ENCODE measurements around the gene GNPDA1.

Gene GNPDA1

GRCh38 chr5:142032747-142033631, 20.2 kb upstream of the GNPDA1 start:
- H3K27ac ChIP-seq: no peak overlapping the region
- TF ChIP-seq CTCF (conservative IDR thresholded peaks at IDR 0.05) (no peak), ZFX (IDR thresholded peaks at IDR 0.05) (no peak)

DNA sequence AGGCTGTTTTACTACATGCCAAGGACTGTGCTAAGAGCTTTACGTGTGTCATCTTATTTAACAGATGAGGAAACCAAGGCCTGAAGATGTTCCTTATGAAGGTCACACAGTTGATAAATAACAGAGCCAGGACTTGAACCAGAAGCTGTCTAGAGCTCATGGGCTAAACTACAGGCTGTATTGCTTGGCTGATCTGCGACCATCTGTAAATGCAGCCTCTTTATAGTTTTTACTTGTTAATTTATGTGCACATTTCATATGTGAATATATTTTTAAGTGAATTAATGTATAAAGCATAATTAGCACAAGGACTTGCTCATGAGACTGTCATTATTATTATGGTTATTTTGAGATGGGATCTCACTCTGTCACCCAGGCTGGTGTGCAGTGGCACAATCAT, 19.3 kb upstream of the GNPDA1 start:
- no peak overlapping the region for H3K27ac ChIP-seq
- TF ChIP-seq ZFX (IDR thresholded peaks at IDR 0.05): no peak
- TF ChIP-seq CTCF (conservative IDR thresholded peaks at IDR 0.05): no peak

- no peak overlapping the region for H3K27ac ChIP-seq
Observed at GRCh38 chr5:142025637-142026036, 12.8 kb upstream of the GNPDA1 start.

GRCh38 chr5:142024771-142025304, 12.0 kb upstream of the GNPDA1 start:
- TF ChIP-seq CTCF (conservative IDR thresholded peaks at IDR 0.05) (no peak), ZFX (IDR thresholded peaks at IDR 0.05) (no peak)
- H3K27ac ChIP-seq: peak overlapping the region; percentile 45

More at GRCh38 chr5:142025637-142026036, 12.8 kb upstream of the GNPDA1 start:
- TF ChIP-seq CTCF (conservative IDR thresholded peaks at IDR 0.05) (no peak), ZFX (IDR thresholded peaks at IDR 0.05) (no peak)

DNA sequence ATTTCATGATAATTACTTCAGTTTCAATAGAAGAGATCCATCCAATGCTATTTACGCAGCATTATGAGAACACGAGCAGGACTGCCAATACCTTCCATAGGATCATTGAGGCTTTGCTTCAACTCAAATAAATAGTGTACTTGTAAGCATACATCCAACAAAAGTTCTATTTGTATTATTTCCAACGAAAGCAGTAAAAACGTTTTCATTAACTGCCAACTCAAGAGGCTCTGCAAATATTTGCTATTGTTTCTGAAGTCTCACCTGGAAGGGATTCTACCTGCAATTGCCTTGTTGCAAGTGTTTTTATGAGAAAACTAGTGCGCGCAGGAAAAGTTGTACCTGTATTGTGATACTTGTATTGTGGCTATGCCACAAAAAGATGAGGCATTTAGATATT, 11.0 kb upstream of the GNPDA1 start:
- no peak overlapping the region for H3K27ac ChIP-seq
- TF ChIP-seq ZFX (IDR thresholded peaks at IDR 0.05): no peak
- TF ChIP-seq CTCF (conservative IDR thresholded peaks at IDR 0.05): no peak

DNA sequence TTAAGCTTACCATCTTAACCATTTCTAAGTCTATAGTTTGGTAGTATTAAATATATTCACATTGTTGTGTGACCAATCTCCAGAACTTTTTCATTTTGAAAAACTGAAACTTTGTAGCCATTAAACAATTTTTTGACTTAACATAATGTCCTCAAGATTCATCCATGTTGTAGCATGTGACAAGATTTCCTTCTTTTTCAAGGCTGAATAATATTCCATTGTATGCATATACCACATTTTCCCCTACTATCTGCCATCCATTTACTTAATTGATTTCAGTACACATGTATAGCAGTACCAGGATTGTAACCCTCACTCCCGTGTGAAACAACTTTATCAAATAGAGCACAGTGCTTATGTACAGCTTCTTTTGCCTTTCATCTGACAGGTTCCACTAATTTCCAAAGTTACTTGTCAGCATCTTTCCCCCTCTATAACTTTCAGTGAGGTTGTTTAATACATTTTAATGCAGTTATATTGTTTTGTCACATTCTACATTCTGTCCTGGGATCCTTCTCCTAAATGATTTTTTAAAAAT, 7.4 kb upstream of the GNPDA1 start:
- TF ChIP-seq ZFX (IDR thresholded peaks at IDR 0.05) (no peak), CTCF (conservative IDR thresholded peaks at IDR 0.05) (no peak)
- H3K27ac ChIP-seq: no peak overlapping the region

DNA sequence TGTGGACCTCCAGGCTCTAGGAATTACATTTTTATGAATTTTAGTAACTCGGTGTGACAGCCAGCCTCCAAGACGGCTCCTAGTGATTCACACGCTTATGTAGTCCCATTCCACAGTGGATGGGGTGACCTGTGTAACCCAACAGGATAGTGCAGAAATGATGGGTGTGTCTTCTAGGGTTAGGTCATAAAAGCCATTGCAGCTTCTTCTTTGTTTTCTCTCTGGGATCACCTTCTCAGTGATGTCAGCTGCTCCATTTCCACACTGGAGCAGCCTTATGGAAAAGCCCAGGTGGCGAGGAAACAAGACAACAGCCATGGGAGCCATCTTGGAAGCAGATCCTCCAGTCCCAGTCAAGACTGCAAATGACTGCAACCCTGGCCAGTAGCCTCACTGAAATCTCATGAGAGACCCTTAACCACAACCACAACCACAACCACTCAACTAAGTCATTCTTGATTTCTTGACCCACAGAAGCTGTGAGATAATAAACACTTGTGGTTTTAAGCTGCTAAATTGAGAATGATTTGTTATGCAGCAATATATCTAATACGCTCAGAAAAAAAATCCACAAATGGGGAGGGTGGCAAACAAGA, 5.1 kb upstream of the GNPDA1 start:
- H3K27ac ChIP-seq: no peak overlapping the region
- TF ChIP-seq CTCF (conservative IDR thresholded peaks at IDR 0.05): no peak
- TF ChIP-seq ZFX (IDR thresholded peaks at IDR 0.05): no peak

Measured in C4-2B (cell line).